Natural killer cell treated with Interleukin-12 subunit alpha and Interleukin-12 subunit beta and Interleukin-15 and Interleukin-18, amount 100 ng/mL, for 72 hours (primary cell): ENCODE measurements around the gene ATL3. TPM values are rescaled to one million over a fixed set of nuclear protein-coding genes. Genes with fewer than 3 reads are reported as not detected.
"Not testable (repeated sequence)": the region's sequence is repeated elsewhere in the genome, so short reads cannot be mapped to it uniquely, and the experiment has no call there.

Source experiments
- ATAC-seq, 2 donors: fragments of 150-1000 bp; cut with Tn5 transposase in 1 of 2; sonication (Bioruptor Pico), chemical (Tn5 transposase) in 1 of 2; 2 replicates each; pipeline ENCODE4 v1.10.0; 2021
- DNase-seq: peaks from one replicate; pipeline ENCODE4 v3.0.0; 2022; ENCODE audit warnings: low spot score
- H3K27ac Mint-ChIP-seq, 2 donors: 1 replicate in 1 of 2; 2 replicates in 1 of 2; pipeline ENCODE4 v1.8.0; 2022; ENCODE audit warnings: mixed read lengths in 2 of 2, mild to moderate bottlenecking in 1 of 2, moderate library complexity in 1 of 2
- H3K27me3 Mint-ChIP-seq, 2 donors: 1 replicate in 1 of 2; 2 replicates in 1 of 2; pipeline ENCODE4 v1.8.0; 2022; ENCODE audit warnings: mixed read lengths in 2 of 2
- H3K36me3 Mint-ChIP-seq: one replicate; pipeline ENCODE4 v1.8.0; 2022; ENCODE audit warnings: mixed read lengths
- H3K4me1 Mint-ChIP-seq, 2 donors: 1 replicate in 1 of 2; 2 replicates in 1 of 2; pipeline ENCODE4 v1.8.0; 2022; ENCODE audit warnings: low read depth in 2 of 2, mixed read lengths in 2 of 2, mild to moderate bottlenecking in 1 of 2
- H3K4me3 Mint-ChIP-seq: one replicate; pipeline ENCODE4 v1.8.0; 2022; ENCODE audit warnings: mixed read lengths
- H3K9me3 Mint-ChIP-seq: 2 replicates; pipeline ENCODE4 v1.8.0; 2022; ENCODE audit warnings: mixed read lengths
- total RNA-seq, 2 donors: library from RNA; stranded (reverse); gene quantifications; one replicate each; pipeline ENCODE4 v1.2.3, GENCODE V29; 2022

ATL3 gene
- total RNA-seq, 2 donors from 2014 or later = 12.5 to 40.6 TPM

DNA sequence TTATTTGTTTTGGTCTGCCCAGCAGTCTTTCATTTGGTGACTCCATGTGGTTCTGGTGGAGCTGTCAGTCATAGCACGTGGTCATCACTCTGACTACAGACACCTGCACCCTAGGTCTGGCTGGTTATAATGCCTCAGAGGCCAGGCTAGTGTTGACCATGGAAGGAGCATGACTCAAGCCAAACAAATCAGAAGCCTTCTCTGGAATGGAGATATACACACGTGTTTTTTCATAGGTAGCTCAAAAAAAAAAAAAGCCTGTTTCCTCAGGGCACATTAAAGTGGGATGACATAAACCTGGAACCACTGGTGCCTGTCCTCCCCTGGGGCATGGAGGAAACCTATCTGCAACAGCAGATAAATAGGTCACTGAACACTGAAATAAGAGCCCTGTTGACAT lies 48.9 kb downstream of the ATL3 start:
- ATAC-seq (no peak), DNase-seq (no peak)
- no peak overlapping the region for H3K27ac Mint-ChIP-seq
- H3K4me3 Mint-ChIP-seq = no peak overlapping the region
- H3K36me3 Mint-ChIP-seq = no peaks in the 10 kb centered on the region
- no peaks in the 10 kb centered on the region for H3K27me3 Mint-ChIP-seq
- peaks cover 10 to 22% of the 10 kb centered on the region in 2 donors for H3K4me1 Mint-ChIP-seq
- no peaks in the 10 kb centered on the region for H3K9me3 Mint-ChIP-seq

DNA sequence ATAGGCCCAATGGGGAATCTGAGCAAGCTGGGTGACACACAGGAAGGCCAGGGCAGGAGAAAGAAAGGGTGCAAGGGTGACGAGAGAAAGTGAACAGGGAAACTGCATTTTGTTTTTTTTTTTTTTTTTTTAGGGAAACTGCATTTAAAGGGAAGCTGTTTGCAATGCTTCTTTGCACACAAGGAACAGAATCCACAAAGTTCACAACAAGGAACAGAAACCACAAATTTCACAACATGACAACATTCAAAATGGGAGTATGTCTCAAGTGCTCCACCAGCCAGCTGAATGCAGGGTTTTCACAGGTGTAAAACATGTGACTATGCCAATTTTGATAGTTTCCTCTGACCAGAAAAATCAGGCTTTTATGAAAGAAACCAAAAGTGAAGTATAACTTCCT lies 50.1 kb downstream of the ATL3 start:
- Mint-ChIP-seq H3K27me3 (no peaks in the 10 kb centered on the region), H3K27ac (peak overlapping the region; percentile 59 to 82), H3K9me3 (no peaks in the 10 kb centered on the region), H3K36me3 (no peaks in the 10 kb centered on the region), H3K4me3 (peak overlapping the region; percentile 12), H3K4me1 (peaks cover 10 to 22% of the 10 kb centered on the region in 2 donors)
- DNase-seq (no peak), ATAC-seq (peak; percentile 52 to 73)

DNA sequence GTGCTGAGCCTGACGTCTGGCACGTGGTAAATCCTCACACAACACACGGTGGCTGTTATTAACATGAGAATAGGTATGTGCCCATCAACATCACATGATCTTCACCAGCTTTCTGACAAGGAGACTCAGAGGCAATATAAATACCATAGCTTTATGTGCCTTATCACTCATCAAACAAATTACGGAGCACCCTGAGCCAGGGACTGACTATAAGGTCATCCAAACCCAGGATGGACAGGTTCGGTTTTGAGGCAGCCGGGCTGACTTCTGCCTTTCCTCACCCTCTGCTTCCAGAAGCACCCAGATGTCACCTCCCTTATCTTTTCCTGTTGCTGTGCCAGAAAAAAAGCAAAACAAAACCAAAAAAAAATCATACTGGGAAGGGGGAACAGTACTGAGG lies 51.2 kb downstream of the ATL3 start:
- Mint-ChIP-seq H3K4me3 (no peak overlapping the region), H3K27ac (no peak overlapping the region), H3K36me3 (no peaks in the 10 kb centered on the region), H3K27me3 (no peaks in the 10 kb centered on the region), H3K4me1 (peaks cover 10 to 22% of the 10 kb centered on the region in 2 donors), H3K9me3 (no peaks in the 10 kb centered on the region)
- ATAC-seq (no peak), DNase-seq (no peak)

DNA sequence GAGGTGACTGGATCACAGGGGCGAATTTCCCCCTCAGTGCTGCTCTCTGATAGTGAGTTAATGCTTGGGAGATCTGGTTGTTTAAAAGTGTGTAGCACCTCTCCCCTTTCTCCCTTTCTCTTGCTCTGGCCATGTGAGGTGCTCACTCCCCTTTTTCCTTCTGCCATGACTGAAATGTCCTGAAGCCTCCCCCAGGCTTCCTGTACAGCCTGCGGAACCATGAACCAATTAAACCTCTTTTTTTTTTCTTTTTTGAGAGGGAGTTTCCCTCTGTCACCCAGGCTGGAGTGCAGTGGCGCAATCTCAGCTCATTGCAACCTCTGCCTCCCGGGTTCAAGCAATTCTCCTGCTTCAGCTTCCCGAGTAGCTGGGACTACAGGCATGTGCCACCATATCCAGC lies 53.5 kb downstream of the ATL3 start:
- not testable (repeated sequence) for DNase-seq

DNA sequence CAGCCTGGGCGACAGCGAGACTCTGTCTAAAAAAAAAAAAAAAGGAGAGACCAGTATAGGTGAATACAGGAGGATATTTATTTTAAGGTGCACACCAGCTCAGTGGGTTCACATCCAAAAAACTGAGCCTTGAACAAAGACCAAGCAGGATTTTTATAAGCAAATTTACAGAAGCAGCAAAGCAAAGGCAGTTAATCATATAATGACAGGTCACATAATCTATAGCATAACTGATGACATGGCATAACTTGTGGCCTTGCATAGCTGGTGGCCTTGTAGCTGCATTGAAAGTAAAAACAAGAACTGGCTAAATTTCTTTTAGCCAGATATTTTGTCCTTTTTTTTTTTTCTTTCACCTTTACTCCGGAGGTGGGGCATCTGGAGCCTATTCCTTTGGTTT lies 54.2 kb downstream of the ATL3 start:
- no peak overlapping the region for H3K27ac Mint-ChIP-seq
- DNase-seq (no peak), ATAC-seq (no peak)
- H3K4me3 Mint-ChIP-seq = no peak overlapping the region
- no peaks in the 10 kb centered on the region for H3K36me3 Mint-ChIP-seq
- H3K4me1 Mint-ChIP-seq = peaks cover 16 to 20% of the 10 kb centered on the region in 2 donors
- no peaks in the 10 kb centered on the region for H3K27me3 Mint-ChIP-seq
- no peaks in the 10 kb centered on the region for H3K9me3 Mint-ChIP-seq

More for the DNA sequence above, 53.5 kb downstream of the ATL3 start:
- H3K27me3 Mint-ChIP-seq, ATAC-seq, H3K4me3 Mint-ChIP-seq, H3K9me3 Mint-ChIP-seq, H3K36me3 Mint-ChIP-seq: not testable (repeated sequence)
- peaks cover 13 to 21% of the 10 kb centered on the region in 2 donors for H3K4me1 Mint-ChIP-seq
- peak overlapping the region in 1 of 2 donors; percentile 69 for H3K27ac Mint-ChIP-seq

DNA sequence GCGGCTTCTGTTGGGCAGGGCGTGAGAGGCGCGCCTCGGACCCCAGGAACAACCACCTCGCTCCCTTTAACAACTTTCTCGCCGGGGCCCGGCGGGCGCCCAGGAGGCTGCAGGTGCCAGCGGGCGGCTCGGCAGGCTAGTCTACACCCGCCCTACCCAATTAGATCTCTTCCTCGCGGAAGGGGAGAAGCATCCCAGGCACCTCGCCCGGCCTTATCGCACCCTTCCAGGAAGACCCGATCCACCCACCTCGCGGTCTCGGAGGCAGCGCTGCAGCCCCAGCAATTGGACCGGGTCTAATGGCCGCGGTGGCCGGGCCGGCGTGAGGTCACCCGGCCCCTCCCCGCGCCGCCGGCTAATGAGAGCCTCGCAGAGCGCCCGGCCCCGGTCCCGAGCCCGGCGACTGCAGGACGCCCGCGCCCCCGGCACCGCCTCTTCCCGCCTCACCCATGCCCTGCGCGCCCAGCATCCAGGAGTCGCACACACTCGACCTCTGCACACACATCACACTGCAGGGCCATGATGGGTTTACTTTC lies 57.0 kb downstream of the ATL3 start, which contains the start of gene PLAAT3:
Gene PLAAT3 (minus strand): TSS at position 298 of the 536 bp plus-strand sequence. CDS start 419 bp downstream, outside the sequence.
- Mint-ChIP-seq H3K27me3 (no peaks in the 10 kb centered on the region), H3K4me1 (peaks cover 21 to 28% of the 10 kb centered on the region in 2 donors), H3K27ac (peak within 1 kb of the TSS; percentile 53 to 84), H3K4me3 (peak within 1 kb of the TSS; percentile 87), H3K36me3 (no peaks in the 10 kb centered on the region), H3K9me3 (no peaks in the 10 kb centered on the region)
- peak; percentile 80 for DNase-seq
- ATAC-seq = peak; percentile 82 to 91

DNA sequence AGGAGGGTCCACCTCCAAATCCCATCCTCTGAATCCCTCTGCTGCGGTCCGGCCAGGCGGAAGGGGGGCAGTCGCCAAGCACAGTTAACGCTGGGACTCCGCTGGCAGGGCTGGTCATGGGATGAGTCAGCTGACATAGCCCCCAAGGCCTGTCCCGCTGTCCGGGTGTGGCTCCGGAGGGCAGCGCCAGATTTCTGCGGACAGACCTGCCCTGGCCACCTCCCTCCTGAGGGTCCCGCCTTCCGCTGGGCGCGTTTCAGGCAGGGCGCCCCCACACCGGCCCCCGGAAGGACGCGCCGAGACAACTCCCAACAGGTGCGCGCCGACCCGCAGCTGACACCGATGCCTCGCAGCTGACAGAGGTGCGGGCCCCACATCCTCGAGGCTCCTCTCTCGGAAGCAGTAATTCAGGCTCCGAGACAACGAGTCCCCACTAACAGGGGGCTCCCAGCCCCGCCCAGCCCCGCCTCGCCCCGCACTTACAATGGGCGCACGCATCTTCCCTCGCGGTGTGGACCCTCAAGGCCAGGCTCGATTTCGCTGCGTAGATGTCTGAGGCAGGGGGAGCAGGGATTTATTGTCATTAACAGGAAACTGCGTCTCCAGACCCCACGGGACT lies 57.5 kb downstream of the ATL3 start:
- Mint-ChIP-seq H3K27me3 (no peaks in the 10 kb centered on the region), H3K36me3 (no peaks in the 10 kb centered on the region), H3K4me3 (peak overlapping the region; percentile 87), H3K27ac (peak overlapping the region; percentile 53 to 84), H3K9me3 (no peaks in the 10 kb centered on the region), H3K4me1 (peaks cover 21 to 29% of the 10 kb centered on the region in 2 donors)
- peak; percentile 66 to 75 for ATAC-seq
- DNase-seq = no peak

DNA sequence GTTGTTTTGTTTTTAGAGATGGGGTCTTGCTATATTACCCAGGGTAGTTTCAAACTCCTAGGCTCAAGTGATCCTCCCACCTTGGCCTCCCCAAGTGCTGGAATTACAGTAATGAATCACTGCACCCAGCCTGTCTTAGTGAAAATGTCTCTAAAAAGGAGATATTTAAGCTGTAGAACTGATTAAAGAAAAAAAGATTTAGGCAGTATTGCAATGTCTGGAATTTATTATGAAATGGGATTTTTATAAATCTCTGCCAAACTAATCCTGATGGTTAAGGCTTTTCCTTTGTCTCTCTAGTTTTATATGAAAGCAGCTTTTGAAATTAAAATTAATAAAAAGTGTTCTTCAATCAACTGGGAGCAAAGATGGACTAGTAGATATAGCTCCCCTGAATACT lies 59.0 kb downstream of the ATL3 start:
- H3K4me3 Mint-ChIP-seq = no peak overlapping the region
- no peaks in the 10 kb centered on the region for H3K9me3 Mint-ChIP-seq
- no peaks in the 10 kb centered on the region for H3K36me3 Mint-ChIP-seq
- no peaks in the 10 kb centered on the region for H3K27me3 Mint-ChIP-seq
- ATAC-seq = no peak
- H3K27ac Mint-ChIP-seq = peak overlapping the region in 1 of 2 donors; percentile 84
- DNase-seq = no peak
- H3K4me1 Mint-ChIP-seq = peaks cover 21 to 28% of the 10 kb centered on the region in 2 donors

DNA sequence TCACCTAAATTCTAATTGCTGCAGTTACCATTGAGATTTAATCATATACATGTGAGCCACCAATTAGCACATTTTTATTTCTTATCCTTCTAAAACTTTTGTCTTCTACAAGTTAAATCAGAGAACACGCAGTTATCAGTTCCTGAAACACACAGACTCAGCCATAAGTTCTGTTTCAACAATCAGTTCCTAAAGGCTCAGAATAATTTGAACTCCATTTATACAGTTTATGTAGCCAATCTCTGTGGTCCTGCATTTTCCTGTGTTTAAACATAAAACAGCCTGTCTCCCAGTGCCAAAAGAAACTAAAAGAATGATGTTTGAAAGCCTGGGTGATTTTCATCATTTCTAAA lies 59.8 kb downstream of the ATL3 start:
- Mint-ChIP-seq H3K4me1 (peaks cover 21 to 33% of the 10 kb centered on the region in 2 donors), H3K27me3 (no peaks in the 10 kb centered on the region), H3K9me3 (no peaks in the 10 kb centered on the region), H3K4me3 (no peak overlapping the region), H3K36me3 (no peaks in the 10 kb centered on the region), H3K27ac (peak overlapping the region; percentile 7 to 37)
- DNase-seq = no peak
- no peak for ATAC-seq

DNA sequence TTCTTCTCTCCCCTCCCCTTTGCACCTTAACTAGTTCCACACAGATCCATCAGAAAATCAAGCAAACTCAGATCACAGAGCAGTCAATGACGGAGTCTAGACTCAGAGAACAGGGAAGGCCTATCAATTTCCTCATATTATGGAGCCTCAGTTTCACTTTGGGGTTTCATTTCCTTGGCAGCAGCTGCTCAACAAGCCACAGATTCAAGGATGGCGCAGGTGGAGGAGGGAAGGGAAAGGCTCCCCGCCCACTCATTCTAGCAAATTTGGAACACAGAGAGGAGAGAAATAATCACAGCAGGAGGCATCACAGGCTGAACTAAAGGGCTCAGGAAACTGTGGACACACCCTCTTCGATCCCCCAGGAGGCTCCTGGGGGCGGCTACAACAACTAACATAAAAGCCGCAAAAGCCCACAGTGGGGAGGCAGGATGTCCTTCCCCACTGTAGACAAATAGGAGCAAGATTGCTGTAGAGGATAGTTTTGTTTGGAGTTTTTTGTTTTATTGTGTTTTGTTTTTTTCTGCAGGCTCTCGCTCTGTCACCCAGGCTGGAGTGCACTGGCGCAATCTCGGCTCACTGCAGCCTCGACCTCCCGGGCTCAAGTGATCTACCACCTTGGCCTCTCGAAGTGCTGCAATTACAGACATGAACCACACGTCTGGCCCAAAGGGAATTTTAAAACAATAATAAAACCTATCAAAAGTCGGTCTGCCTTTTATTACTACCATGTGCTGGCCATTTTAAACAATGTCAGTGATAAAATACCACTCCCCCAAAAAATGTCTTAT lies 60.4 kb downstream of the ATL3 start:
- H3K36me3 Mint-ChIP-seq = no peaks in the 10 kb centered on the region

DNA sequence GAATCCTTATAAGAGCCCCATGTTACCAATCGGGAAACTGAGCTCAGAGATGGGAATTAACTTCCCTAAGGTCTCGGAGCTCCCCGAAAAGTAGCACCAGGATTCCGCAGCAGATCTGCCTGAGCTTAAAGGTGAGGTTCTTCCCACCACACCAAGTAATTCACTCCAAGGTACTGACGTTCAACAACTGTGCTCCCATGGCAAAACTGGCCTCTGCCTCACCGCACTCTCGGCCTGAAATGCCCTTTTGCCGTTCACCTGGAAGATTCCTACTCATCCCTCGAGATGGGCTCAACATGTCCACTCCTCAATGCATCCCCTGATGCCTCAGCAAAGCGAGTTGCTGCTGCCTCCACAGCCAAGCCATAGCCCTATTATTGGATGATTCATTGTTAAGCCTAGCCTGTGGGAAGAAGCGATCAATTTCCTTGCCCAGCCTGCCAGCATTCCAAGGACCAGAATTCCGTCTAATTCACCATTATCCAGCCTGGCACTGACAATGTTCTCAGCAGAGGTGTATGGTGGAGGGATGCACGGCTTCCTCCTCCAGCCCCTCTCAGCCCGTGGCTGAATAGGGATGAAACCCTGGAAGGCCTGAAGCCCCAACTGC lies 61.1 kb downstream of the ATL3 start:
- no peak for ATAC-seq
- DNase-seq = no peak
- no peaks in the 10 kb centered on the region for H3K27me3 Mint-ChIP-seq
- H3K36me3 Mint-ChIP-seq = no peaks in the 10 kb centered on the region
- peak overlapping the region; percentile 7 to 64 for H3K27ac Mint-ChIP-seq
- peaks cover 21 to 36% of the 10 kb centered on the region in 2 donors for H3K4me1 Mint-ChIP-seq
- H3K4me3 Mint-ChIP-seq = no peak overlapping the region
- no peaks in the 10 kb centered on the region for H3K9me3 Mint-ChIP-seq

More for the DNA sequence above, 60.4 kb downstream of the ATL3 start:
- Mint-ChIP-seq H3K4me1 (peaks cover 21 to 36% of the 10 kb centered on the region in 2 donors), H3K9me3 (no peaks in the 10 kb centered on the region), H3K27ac (peak overlapping the region; percentile 7 to 64), H3K4me3 (no peak overlapping the region), H3K27me3 (no peaks in the 10 kb centered on the region)
- ATAC-seq = no peak
- DNase-seq = no peak

DNA sequence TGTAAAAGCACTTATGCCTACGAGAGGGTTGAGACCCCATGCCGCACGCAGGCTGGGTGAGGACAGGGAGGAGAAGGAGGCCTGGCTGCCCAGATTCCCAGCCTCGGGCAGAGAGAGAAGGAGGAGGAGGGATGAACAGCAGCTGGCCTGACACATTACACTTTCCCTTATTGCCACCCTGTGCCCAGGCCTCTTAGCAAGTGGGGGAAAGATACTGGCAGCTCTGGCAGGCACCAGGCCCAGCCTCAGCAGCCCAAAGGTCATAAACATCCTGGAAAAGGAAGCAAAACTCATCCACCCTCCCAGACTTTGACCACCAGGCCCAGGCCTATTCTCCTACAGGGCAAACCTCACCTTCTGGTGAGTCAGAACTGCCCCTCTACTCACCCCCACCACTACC lies 61.6 kb downstream of the ATL3 start:
- H3K9me3 Mint-ChIP-seq = no peaks in the 10 kb centered on the region
- no peak for ATAC-seq
- H3K27me3 Mint-ChIP-seq = no peaks in the 10 kb centered on the region
- peak overlapping the region in 1 of 2 donors; percentile 61 for H3K27ac Mint-ChIP-seq
- H3K36me3 Mint-ChIP-seq = no peaks in the 10 kb centered on the region
- no peak for DNase-seq
- no peak overlapping the region for H3K4me3 Mint-ChIP-seq
- H3K4me1 Mint-ChIP-seq = peaks cover 21 to 35% of the 10 kb centered on the region in 2 donors

DNA sequence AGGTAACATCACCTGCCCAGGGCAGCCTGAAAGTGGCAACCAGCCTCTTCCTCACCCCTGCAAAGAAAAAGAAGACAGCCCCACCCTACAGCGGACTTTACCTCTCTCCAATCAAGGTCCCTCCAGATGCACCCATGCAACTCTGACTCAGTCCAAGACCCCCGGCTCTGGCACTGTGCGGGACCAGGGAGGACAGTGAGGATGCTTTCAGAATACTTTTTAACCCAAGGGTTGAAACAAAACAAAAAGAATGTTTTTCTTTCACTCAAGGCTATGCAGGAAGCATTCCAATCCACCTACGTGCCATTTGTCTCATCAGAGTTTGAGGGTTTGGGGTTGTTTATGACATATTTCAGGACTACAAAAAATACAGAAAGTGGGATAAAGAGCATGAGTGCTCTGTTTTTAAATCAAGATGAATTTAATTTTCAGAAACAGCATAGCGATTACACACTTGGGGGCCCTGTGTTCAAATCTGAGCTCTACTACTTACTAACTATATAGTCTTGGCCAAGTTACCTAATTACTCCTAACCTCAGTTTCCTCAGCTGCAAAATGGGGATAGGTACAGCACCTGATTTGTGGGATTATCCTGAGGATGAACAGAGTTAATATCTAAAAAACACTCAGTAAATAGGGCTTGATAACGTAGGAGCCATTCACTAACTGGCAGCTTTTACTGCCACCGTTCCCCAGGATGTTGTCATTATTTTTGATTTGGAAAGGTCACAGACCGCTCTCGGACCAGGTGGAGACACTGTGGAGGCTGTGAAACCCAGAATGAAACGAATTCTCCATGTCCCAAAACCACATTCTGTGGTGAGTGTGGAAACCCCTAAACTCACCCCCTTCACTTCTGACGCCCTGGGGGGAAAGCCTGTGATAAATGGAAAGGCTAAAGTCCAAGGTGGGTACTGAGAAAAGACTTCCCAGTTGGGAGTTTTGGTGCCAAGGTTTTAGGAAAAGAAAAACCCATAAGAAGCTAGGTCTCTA lies 62.5 kb downstream of the ATL3 start:
- Mint-ChIP-seq H3K27ac (peak overlapping the region in 1 of 2 donors; percentile 61), H3K27me3 (no peaks in the 10 kb centered on the region), H3K4me1 (peaks cover 21 to 34% of the 10 kb centered on the region in 2 donors), H3K36me3 (no peaks in the 10 kb centered on the region), H3K4me3 (no peak overlapping the region), H3K9me3 (no peaks in the 10 kb centered on the region)
- no peak for ATAC-seq
- DNase-seq = no peak
